NCI-H345 treated with DMSO at 0.1 percent for 48 hours (cell line): ENCODE data around the gene TBKBP1.

Source experiments
- DNase-seq: peaks from one replicate; lab custom pipeline; 2025; ENCODE audit not compliant: unreplicated experiment; lab: John Stamatoyannopoulos, UW

The TBKBP1 gene

DNA sequence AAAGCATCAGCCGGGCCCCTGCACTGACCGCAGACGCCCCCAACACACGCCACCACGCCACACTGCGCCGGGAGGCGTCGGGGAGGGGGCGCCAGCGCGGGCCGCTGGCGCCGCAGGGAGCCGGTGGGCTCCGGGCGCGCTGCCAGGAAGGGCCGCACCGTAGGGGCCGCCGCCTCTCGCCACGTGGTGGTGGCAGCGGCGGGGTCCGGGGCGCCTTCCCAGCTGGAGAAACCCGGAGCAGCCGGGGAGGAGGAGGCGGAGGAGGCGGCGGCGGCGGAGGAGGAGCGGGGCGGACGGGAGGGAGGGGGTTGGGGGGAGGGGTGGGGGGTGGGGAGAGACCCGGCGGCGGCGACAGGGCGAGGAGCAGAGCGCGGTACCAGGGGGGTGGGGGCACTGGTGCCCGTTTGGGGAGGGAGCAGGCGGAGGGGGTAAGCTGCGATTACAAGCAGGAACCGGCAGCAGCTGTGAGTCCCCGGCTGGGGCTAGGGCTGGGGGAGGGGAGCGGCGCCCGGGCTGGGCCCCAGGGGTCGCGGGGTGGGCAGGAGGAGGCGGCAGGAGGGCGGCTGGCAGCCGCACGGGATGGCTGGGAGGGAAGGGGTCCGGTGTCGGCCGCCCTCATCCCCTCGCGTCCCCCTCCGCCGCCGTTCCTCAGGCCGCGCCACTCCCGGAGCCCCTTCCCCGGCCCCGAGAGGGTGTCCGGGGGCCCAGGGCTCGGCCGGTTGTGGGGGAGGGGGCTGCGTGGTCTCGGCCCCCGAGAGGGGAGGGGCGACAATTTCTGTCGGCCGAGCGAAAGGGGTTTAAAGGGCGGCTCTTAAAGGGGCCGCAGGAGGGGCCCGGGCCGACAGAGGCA, at the start of gene TBKBP1:
Gene TBKBP1, plus strand, starts transcription at position 431 of the 850 bp plus-strand sequence. CDS start 1,952 bp downstream, outside the sequence.
- DNase-seq: no peak

DNA sequence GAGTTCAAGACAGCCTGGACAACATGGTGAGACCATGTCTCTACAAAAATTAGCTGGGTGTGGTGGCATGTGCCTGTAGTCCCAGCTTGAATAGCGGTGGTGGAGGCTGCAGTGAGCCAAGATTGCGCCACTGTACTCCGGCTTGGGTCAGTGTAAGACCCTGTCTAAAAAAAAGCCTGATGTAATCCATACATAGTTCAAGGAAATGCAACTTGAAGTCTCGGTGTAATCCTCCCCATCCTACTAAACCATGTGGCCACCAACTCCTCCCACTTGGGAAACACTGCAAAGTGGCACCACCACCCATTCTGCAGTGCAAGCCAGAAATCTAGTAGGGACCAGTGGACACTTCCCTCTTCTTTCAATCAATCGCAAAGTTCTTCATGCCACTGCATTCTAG, 49.6 kb upstream of the TBKBP1 start:
- no peak for DNase-seq

GRCh38 chr17:47649153-47649971, 44.6 kb upstream of the TBKBP1 start, which contains the start of gene KPNB1:
TSS of gene KPNB1 (plus strand) at chr17:47649919. CDS start at chr17:47650245, 326 bp downstream.
- DNase-seq: peak; percentile 97

- peak; percentile 53 for DNase-seq
Measured at GRCh38 chr17:47649972-47650524, 43.9 kb upstream of the TBKBP1 start.

DNA sequence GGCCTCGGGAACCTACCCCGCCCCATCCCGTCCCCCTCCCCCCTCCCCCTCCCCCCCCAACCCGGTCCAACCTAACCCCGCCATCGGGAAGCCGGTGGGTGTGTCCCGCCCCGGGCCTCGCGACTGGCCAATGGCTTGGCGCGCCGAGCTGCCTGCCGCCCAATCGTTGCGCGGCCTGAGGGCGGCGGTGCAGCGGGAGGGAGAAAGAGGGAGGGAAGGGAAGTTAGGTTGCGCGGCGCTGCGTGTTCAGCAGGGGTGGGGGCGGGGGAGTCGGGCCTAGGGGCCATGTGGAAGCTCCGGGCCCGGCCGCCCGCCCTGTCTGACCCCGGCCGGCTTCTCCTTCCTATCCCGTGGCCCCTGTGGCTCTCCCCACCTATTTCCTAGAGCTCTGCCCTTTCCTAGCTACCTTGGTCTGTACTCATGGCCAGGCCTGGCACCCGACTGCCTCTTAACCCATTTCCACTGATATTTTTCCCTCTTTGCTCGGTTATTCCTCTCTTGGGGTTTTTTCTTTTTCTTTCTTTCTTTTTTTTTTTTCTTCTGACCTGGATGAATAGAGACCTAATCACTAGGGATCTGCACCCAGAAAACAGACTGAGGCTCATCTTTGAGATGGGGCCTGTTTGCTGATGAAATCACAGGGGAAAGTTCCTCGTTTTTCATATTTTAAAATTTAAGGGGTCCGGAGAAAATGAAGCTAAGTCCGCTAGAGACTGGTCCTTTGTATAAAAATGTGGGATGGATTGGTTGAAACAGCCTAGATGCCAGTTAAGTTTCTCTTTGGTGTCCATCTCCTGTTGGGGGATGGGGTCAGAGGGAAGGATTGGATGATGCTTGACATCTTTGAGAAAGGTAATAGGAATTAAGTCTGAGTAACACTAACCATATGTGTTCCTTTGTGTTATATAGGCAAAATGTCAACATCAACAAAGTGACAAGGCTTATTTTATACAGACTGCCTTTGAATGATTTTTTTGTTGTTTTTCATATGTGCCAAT, 43.1 kb upstream of the TBKBP1 start:
- peak; percentile 85 for DNase-seq

GRCh38 chr17:47651704-47652103, 42.3 kb upstream of the TBKBP1 start:
- no peak for DNase-seq

DNA sequence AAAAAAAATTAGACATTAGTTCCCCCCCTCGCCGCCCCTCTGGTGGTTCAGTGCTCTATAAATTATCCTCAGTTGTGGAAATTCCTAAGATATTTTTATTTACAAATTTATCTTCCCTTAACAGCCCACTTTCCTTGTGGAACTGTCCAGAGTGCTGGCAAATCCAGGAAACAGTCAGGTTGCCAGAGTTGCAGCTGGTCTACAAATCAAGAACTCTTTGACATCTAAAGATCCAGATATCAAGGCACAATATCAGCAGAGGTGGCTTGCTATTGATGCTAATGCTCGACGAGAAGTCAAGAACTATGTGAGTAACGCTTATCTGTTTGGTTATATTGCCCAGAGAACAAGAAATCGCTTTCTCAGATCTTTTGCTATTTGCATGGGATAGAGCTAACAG, 41.4 kb upstream of the TBKBP1 start:
- DNase-seq: no peak

- DNase-seq: no peak
Measured at GRCh38 chr17:47653442-47653841, 40.5 kb upstream of the TBKBP1 start.

DNA sequence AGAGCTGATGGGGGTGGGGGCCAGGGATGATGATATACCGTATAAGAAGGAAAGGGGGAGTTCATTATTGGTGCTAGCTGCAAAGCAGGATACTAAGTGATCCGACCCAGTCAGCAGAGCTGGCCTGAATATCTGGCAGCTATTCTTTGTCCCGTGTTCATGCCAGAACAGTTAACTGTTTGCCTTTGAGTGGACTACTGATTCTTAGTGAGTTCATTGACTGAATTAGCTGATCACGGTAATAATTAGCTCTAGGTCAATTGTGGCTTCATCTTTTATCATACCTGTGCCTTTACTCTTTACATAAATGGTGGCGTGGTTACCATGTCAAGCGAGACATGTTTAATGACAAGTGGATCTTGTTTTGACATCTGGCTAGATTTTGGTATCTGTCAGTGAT, 39.0 kb upstream of the TBKBP1 start:
- no peak for DNase-seq

GRCh38 chr17:47660064-47660492, 33.9 kb upstream of the TBKBP1 start:
- no peak for DNase-seq

- DNase-seq: peak; percentile 28
Measured at GRCh38 chr17:47663912-47664623, 29.9 kb upstream of the TBKBP1 start.

GRCh38 chr17:47664624-47664941, 29.4 kb upstream of the TBKBP1 start:
- no peak for DNase-seq

DNA sequence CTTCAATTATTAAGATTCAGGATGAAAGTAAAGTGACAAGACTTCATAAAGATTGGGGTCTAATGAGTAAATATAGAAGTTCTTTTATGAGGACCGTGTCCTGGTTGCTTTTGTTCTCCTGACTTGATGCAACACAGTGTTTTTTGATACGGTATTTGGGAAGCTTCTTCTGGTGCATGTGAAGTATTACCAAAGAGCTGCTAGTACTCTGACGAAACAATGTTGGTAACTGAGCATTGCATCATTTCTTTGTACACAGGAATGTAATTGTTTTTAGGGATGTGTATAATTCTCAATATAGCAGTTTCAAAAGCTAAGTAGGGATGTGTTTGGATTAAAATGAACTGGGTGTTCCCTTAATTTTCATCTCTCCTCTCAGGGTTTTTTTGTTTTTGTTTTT, 28.3 kb upstream of the TBKBP1 start:
- no peak for DNase-seq

- DNase-seq: no peak
Measured at GRCh38 chr17:47669081-47669480, 24.9 kb upstream of the TBKBP1 start.

- no peak for DNase-seq
Measured at GRCh38 chr17:47670064-47670463, 23.9 kb upstream of the TBKBP1 start.

DNA sequence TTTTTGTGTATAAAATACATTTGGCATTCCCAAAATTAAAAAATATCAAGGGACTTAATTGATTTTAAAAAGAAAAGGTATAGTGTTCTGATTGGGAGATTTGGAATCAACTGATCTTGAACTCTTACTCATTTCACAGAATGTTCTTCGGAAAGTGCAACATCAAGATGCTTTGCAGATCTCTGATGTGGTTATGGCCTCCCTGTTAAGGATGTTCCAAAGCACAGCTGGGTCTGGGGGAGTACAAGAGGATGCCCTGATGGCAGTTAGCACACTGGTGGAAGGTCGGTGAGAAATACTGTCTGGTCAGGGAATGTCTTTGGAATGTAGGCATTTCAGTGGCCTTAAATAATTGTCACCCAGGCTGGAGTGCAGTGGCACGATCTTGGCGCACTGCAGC, 19.5 kb upstream of the TBKBP1 start:
- DNase-seq: no peak

DNA sequence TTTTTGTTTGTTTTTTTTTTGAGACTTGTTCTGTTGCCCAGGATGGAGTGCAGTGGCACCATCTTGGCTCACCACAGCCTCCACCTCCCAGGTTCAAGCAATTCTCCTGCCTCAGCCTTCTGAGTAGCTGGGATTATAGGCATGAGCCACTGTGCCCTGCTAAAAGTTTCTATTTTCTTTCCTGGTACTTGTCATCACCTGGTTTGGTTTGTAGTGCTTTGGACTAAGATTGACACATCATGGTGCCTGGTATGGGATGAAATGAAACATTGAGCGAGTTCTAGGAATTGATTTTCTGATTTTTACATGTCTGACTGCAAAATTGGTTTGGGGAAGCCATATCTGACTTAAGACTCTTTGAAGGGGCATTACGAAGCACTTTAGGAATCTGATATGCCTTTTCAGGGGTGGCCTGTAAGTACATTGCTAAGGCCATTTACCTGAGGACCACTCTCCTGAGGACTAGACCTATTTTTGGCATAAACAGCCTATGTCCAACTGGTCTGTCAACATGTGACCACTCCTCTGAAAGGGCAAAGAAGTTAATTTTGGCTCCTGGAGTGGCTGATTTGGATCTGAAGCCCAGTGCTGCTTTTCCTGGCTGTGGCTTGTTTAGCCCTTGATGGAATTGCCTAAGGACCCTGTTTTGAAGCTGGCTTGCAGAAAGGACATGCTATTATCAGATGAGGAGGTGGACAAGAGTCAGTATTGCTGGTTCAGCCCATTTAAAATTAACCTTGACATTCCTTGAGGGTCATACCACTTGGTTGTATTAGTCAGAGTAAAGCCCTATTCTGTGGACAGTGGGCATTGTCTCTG, 18.4 kb upstream of the TBKBP1 start:
- no peak for DNase-seq

- DNase-seq: no peak
Measured at GRCh38 chr17:47676199-47676472, 17.8 kb upstream of the TBKBP1 start.

DNA sequence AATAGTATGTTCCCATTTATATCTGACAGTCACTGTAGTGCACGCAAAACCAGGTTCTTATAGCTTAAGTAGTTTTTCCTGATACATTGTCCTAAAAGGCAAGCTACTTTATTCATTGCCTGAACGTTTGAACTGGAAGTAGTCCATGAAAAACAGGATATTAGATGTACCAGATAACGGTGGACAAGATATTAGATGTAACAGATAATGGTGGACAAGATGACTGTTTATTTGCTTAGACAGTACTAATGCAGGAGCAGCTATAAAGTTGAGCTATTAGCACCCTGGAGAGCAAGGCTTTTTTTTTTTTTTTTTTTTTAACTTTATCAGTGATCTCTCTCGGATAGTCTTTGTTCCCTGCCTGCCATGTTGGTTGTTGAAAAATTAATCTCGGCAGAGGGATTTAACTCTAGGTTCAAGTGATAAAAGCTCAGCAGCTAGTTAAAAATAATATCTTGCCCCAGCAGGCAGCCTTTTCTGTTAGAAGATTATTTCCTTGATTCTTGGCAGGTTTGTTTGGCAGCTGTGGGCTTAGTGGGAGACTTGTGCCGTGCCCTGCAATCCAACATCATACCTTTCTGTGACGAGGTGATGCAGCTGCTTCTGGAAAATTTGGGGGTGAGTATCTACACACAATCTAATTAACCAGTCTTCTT, 17.3 kb upstream of the TBKBP1 start:
- DNase-seq: no peak
